ENCODE data around the gene ABHD16B. TPM values are rescaled to one million over a fixed set of nuclear protein-coding genes. Genes with fewer than 3 reads are reported as not detected.

ABHD16B gene
- total and polyA plus RNA-seq, 2 of the 13 experiments (the other 11 are each of a cell fraction or from before 2014, with no cell fraction given): not detected

DNA sequence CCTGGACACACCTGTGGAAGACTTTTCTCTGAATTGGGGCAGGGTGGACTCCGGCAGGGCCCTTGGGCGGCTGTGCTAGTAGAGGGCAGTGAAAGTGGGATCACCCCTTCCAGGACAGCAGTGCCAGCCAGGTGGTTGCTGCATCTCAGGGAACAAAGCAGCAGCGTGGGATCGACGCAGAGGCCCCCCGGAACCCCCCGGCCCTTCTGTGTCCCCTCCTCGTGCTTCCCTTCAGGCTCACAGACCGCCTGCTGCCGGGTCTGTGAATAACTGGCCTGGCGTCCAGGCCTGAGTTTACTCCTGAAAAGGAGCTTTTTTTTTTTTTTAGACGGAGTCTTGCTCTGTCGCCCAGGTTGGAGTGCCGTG, 24.7 kb downstream of the ABHD16B start (continued):
- TF ChIP-seq MIXL1 (CRISPR knock-in tag; IDR thresholded peaks at IDR 0.05) (no peak), SYNCRIP (IDR thresholded peaks at IDR 0.05; ENCODE audit: insufficient read depth, low read depth, low read length) (no peak)
- TF ChIP-seq, protein P1, sequence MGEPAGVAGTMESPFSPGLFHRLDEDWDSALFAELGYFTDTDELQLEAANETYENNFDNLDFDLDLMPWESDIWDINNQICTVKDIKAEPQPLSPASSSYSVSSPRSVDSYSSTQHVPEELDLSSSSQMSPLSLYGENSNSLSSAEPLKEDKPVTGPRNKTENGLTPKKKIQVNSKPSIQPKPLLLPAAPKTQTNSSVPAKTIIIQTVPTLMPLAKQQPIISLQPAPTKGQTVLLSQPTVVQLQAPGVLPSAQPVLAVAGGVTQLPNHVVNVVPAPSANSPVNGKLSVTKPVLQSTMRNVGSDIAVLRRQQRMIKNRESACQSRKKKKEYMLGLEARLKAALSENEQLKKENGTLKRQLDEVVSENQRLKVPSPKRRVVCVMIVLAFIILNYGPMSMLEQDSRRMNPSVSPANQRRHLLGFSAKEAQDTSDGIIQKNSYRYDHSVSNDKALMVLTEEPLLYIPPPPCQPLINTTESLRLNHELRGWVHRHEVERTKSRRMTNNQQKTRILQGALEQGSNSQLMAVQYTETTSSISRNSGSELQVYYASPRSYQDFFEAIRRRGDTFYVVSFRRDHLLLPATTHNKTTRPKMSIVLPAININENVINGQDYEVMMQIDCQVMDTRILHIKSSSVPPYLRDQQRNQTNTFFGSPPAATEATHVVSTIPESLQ (CRISPR knock-in tag; conservative IDR thresholded peaks at IDR 0.05): no peak
- TF ChIP-seq, protein P2, sequence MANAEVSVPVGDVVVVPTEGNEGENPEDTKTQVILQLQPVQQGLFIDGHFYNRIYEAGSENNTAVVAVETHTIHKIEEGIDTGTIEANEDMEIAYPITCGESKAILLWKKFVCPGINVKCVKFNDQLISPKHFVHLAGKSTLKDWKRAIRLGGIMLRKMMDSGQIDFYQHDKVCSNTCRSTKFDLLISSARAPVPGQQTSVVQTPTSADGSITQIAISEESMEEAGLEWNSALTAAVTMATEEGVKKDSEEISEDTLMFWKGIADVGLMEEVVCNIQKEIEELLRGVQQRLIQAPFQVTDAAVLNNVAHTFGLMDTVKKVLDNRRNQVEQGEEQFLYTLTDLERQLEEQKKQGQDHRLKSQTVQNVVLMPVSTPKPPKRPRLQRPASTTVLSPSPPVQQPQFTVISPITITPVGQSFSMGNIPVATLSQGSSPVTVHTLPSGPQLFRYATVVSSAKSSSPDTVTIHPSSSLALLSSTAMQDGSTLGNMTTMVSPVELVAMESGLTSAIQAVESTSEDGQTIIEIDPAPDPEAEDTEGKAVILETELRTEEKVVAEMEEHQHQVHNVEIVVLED (CRISPR knock-in tag; IDR thresholded peaks at IDR 0.05; ENCODE audit: borderline replicate concordance): no peak
- TF ChIP-seq, protein P3, sequence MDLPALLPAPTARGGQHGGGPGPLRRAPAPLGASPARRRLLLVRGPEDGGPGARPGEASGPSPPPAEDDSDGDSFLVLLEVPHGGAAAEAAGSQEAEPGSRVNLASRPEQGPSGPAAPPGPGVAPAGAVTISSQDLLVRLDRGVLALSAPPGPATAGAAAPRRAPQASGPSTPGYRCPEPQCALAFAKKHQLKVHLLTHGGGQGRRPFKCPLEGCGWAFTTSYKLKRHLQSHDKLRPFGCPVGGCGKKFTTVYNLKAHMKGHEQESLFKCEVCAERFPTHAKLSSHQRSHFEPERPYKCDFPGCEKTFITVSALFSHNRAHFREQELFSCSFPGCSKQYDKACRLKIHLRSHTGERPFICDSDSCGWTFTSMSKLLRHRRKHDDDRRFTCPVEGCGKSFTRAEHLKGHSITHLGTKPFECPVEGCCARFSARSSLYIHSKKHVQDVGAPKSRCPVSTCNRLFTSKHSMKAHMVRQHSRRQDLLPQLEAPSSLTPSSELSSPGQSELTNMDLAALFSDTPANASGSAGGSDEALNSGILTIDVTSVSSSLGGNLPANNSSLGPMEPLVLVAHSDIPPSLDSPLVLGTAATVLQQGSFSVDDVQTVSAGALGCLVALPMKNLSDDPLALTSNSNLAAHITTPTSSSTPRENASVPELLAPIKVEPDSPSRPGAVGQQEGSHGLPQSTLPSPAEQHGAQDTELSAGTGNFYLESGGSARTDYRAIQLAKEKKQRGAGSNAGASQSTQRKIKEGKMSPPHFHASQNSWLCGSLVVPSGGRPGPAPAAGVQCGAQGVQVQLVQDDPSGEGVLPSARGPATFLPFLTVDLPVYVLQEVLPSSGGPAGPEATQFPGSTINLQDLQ (CRISPR knock-in tag; IDR thresholded peaks at IDR 0.05): no peak

DNA sequence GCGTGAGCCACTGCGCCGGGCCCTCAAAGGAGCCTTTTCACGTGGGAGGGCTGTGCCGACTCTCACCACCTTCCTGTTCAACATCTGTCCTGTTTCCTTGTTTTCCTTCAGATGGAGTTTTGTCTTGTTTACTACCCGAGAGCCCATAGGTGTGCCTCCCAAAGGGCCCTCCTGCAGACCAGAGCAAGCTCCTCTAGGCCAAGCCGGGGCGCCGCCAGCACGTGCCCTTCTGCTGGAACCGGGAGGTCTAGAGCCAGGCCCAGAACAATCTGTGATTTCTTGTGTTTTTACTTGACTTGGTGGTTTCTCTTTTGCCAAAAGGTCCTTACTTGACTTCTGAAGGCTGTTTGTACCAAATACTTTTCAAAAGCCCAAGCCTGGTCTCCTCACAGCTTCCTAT, 25.6 kb downstream of the ABHD16B start:
- WGBS (ENCODE audit: low lambda C conversion rate): 97% methylated on average over 11 of the region's 11 CpGs
- CTCF ChIA-PET (ENCODE audit: low intra/inter-chr PET ratio, low total read pairs): no interaction called here

More for the DNA sequence above, 25.6 kb downstream of the ABHD16B start:
- no peak overlapping the region for H3K9ac ChIP-seq (ENCODE audit: insufficient read depth, low read depth, low read length)
- FAIRE-seq (no peak), DNase-seq (ENCODE audit: low spot score) (no peak), ATAC-seq (no peak)
- no peaks in the 10 kb centered on the region for H3K9me3 ChIP-seq (ENCODE audit: low read length)
- TF ChIP-seq ETV5 (CRISPR knock-in tag; IDR thresholded peaks at IDR 0.05; ENCODE audit: borderline replicate concordance): no peak
- TF ChIP-seq, protein P4, sequence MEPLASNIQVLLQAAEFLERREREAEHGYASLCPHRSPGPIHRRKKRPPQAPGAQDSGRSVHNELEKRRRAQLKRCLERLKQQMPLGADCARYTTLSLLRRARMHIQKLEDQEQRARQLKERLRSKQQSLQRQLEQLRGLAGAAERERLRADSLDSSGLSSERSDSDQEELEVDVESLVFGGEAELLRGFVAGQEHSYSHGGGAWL (CRISPR knock-in tag; IDR thresholded peaks at IDR 0.05): no peak
- no peak for TF ChIP-seq CENPX (CRISPR knock-in tag; IDR thresholded peaks at IDR 0.05)
- TF ChIP-seq TOE1 (CRISPR knock-in tag; IDR thresholded peaks at IDR 0.05): no peak
- no peak for TF ChIP-seq ZNF331 (CRISPR knock-in tag; IDR thresholded peaks at IDR 0.05)
- TF ChIP-seq NFIB (CRISPR knock-in tag; IDR thresholded peaks at IDR 0.05; ENCODE audit: borderline replicate concordance): no peak
- no peak for TF ChIP-seq MXI1 (IDR thresholded peaks at IDR 0.05; ENCODE audit: borderline replicate concordance, low read depth, low read length)
- TF ChIP-seq, protein P5, sequence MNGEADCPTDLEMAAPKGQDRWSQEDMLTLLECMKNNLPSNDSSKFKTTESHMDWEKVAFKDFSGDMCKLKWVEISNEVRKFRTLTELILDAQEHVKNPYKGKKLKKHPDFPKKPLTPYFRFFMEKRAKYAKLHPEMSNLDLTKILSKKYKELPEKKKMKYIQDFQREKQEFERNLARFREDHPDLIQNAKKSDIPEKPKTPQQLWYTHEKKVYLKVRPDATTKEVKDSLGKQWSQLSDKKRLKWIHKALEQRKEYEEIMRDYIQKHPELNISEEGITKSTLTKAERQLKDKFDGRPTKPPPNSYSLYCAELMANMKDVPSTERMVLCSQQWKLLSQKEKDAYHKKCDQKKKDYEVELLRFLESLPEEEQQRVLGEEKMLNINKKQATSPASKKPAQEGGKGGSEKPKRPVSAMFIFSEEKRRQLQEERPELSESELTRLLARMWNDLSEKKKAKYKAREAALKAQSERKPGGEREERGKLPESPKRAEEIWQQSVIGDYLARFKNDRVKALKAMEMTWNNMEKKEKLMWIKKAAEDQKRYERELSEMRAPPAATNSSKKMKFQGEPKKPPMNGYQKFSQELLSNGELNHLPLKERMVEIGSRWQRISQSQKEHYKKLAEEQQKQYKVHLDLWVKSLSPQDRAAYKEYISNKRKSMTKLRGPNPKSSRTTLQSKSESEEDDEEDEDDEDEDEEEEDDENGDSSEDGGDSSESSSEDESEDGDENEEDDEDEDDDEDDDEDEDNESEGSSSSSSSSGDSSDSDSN (CRISPR knock-in tag; IDR thresholded peaks at IDR 0.05): no peak
- TF ChIP-seq ZNF484 (CRISPR knock-in tag; IDR thresholded peaks at IDR 0.05; ENCODE audit: borderline replicate concordance, low read depth): no peak
- in situ Hi-C loops (cut with HindIII; ENCODE audit: extremely low pct_ligation_motif_present, low pct_unique_long_range_greater_than_20kb) (no loop called here), intact Hi-C loops (cut with micrococcal nuclease; ENCODE audit: unreplicated experiment) (no loop called here)
- H3K4me2 ChIP-seq (ENCODE audit: low read depth, low read length): no peak overlapping the region
- peaks cover 13% of the 10 kb centered on the region for H3K79me2 ChIP-seq (ENCODE audit: insufficient read depth, low read length)
- no peaks in the 10 kb centered on the region for H3K4me1 ChIP-seq (ENCODE audit: insufficient read depth, low read length)
- no TSS peak for BruUV-seq (replicated peaks)
- POLR2A ChIA-PET: interaction anchor here (1.0 kb wide), 1 partner anchor 28 kb away, joined by 3 read pairs; no protein-coding TSS in a partner anchor
- H4K20me1 ChIP-seq (ENCODE audit: insufficient read depth, low read length): peaks cover 25% of the 10 kb centered on the region; the same call in 1 of the 2 replicates
- no peak overlapping the region for H3K27ac ChIP-seq (ENCODE audit: extremely low read length, insufficient read depth, low read length)
- no peaks in the 10 kb centered on the region for H3K27me3 ChIP-seq (ENCODE audit: control insufficient read depth in 1 of 2, insufficient read depth in 2 of 2, low read length in 2 of 2)
- no peak overlapping the region for H2AFZ ChIP-seq (ENCODE audit: low read length)
- H3K36me3 ChIP-seq (replicated peaks in 1 of 2; ENCODE audit: control insufficient read depth in 1 of 2, insufficient read depth in 2 of 2, low read length in 2 of 2): peaks cover 69 to 90% of the 10 kb centered on the region in 2 experiments
- H3K4me3 ChIP-seq (replicated peaks in 1 of 3; ENCODE audit: insufficient read depth in 1 of 3, low read depth in 2 of 3, low read length in 3 of 3): no peak overlapping the region

All from HepG2 (cell line).